ENCODE results near the gene PNPLA7. TPM values are rescaled to one million over a fixed set of nuclear protein-coding genes. Genes with fewer than 3 reads are reported as not detected.

Gene PNPLA7
- total RNA-seq, 1 experiment from 2014 or later: 1.3 TPM

- H3K36me3 Mint-ChIP-seq: peaks cover 16% of the 10 kb centered on the region
- POLR2A ChIA-PET: no interaction called here
- TF ChIP-seq FOXJ3 (CRISPR knock-in tag; IDR thresholded peaks at IDR 0.05; ENCODE audit: borderline replicate concordance) (no peak), PRRX2 (CRISPR knock-in tag; IDR thresholded peaks at IDR 0.05) (no peak), ZMAT4 (CRISPR knock-in tag; IDR thresholded peaks at IDR 0.05) (no peak), ZNF138 (CRISPR knock-in tag; conservative IDR thresholded peaks at IDR 0.05) (no peak), CBFB (CRISPR knock-in tag; IDR thresholded peaks at IDR 0.05; ENCODE audit: low read depth) (no peak), E2F4 (CRISPR knock-in tag; IDR thresholded peaks at IDR 0.05; ENCODE audit: borderline replicate concordance, low read depth) (no peak), ERG (CRISPR knock-in tag; IDR thresholded peaks at IDR 0.05) (no peak), TEAD4 (CRISPR knock-in tag; IDR thresholded peaks at IDR 0.05) (no peak), ATF6 (CRISPR knock-in tag; IDR thresholded peaks at IDR 0.05) (no peak), MYBL2 (CRISPR knock-in tag; IDR thresholded peaks at IDR 0.05) (no peak), ZNF425 (CRISPR knock-in tag; conservative IDR thresholded peaks at IDR 0.05) (no peak), PRDM15 (CRISPR knock-in tag; IDR thresholded peaks at IDR 0.05) (no peak), ZNF121 (CRISPR knock-in tag; IDR thresholded peaks at IDR 0.05) (no peak)
- peak overlapping the region; percentile 57 for H3K27ac Mint-ChIP-seq
- H3K9me3 Mint-ChIP-seq: peaks cover 26% of the 10 kb centered on the region
- no peak for ATAC-seq
- CTCF ChIA-PET: no interaction called here
- peaks cover 13% of the 10 kb centered on the region for H3K27me3 Mint-ChIP-seq (ENCODE audit: low read depth)
- no peaks in the 10 kb centered on the region for H3K4me1 Mint-ChIP-seq
- no peak for DNase-seq (ENCODE audit: low spot score)
- no peak overlapping the region for H3K4me3 Mint-ChIP-seq
Observed at GRCh38 chr9:137502008-137502911, 47.9 kb downstream of the PNPLA7 start.
